Activated CD4-positive, alpha-beta T cell treated with anti-CD3 and anti-CD28 coated beads for 24 hours (primary cell): ENCODE measurements around the gene CA11.
"Not testable (repeated sequence)": the region's sequence is repeated elsewhere in the genome, so short reads cannot be mapped to it uniquely, and the experiment has no call there.

Source experiments
- DNase-seq, 2 donors: peaks; one replicate each; pipeline ENCODE4 v3.0.0-alpha.2; 2020; ENCODE audit warnings: low read depth in 2 of 2

CA11 gene

GRCh38 chr19:48669903-48670668 is 24.1 kb upstream of the CA11 start:
- DNase-seq: no peak

- DNase-seq: no peak
Measured at GRCh38 chr19:48668761-48669160, 22.8 kb upstream of the CA11 start.

- no peak for DNase-seq
Measured at GRCh38 chr19:48668332-48668731, 22.3 kb upstream of the CA11 start.

- DNase-seq: no peak
Measured at GRCh38 chr19:48665786-48666185, 19.8 kb upstream of the CA11 start.

- DNase-seq: no peak
Measured at GRCh38 chr19:48664476-48664875, 18.5 kb upstream of the CA11 start.

- DNase-seq: no peak
Measured at GRCh38 chr19:48663667-48664066, 17.7 kb upstream of the CA11 start.

GRCh38 chr19:48661711-48662090 is 15.7 kb upstream of the CA11 start:
- no peak for DNase-seq

GRCh38 chr19:48660852-48661710 is 15.1 kb upstream of the CA11 start:
- DNase-seq: peak; percentile 76 to 77

GRCh38 chr19:48659768-48660167 is 13.8 kb upstream of the CA11 start:
- DNase-seq: no peak

- DNase-seq: no peak
Measured at GRCh38 chr19:48658483-48658882, 12.5 kb upstream of the CA11 start.

- DNase-seq: not testable (repeated sequence)
Measured at GRCh38 chr19:48657828-48658227, 11.8 kb upstream of the CA11 start.

GRCh38 chr19:48656840-48657474 is 11.0 kb upstream of the CA11 start:
- no peak for DNase-seq

GRCh38 chr19:48654299-48655059 is 8.5 kb upstream of the CA11 start:
- no peak for DNase-seq

GRCh38 chr19:48651683-48652048 is 5.7 kb upstream of the CA11 start:
- no peak for DNase-seq

- DNase-seq: no peak
Measured at GRCh38 chr19:48650974-48651682, 5.1 kb upstream of the CA11 start.

GRCh38 chr19:48648134-48648533 is 2.1 kb upstream of the CA11 start:
- no peak for DNase-seq

- no peak for DNase-seq
Measured at GRCh38 chr19:48646722-48647216, 782 bp upstream of the CA11 start.

- DNase-seq: no peak
Measured at GRCh38 chr19:48645620-48646000, 377 bp downstream of the CA11 start.

- peak in 1 of 2 donors; percentile 56 for DNase-seq
Measured at GRCh38 chr19:48644839-48645619, 958 bp downstream of the CA11 start.

GRCh38 chr19:48644355-48644754 is 1.6 kb downstream of the CA11 start:
- no peak for DNase-seq
